Esophagus squamous epithelium (tissue), 4 donors: ENCODE measurements around the gene ARHGDIB.

Experiments used
- CTCF ChIP-seq, 6 experiments: fragments of 450-650 bp in 4 of 6; fragments of 200-600 bp in 2 of 6; sonication (generic) in 2 of 6; IDR thresholded peaks; one replicate each; pipeline ENCODE4 v1.5.1; 2016 to 2019; ENCODE audit warnings: antibody characterized with exemption in 6 of 6, mild to moderate bottlenecking in 4 of 6, moderate library complexity in 4 of 6
- POLR2A ChIP-seq, 4 donors: fragments of 450-650 bp; IDR thresholded peaks; one replicate each; pipeline ENCODE4 v1.6.1; 2017; ENCODE audit warnings: antibody characterized with exemption in 4 of 4, mild to moderate bottlenecking in 4 of 4, moderate library complexity in 3 of 4

GRCh38 chr12:14931791-14932560 is 29.4 kb downstream of the ARHGDIB start:
- no peak for TF ChIP-seq CTCF (IDR thresholded peaks at IDR 0.05)
- TF ChIP-seq POLR2A (IDR thresholded peaks at IDR 0.05), result no peak
